CMK (cell line): ENCODE data around the gene ELF1.
"Not testable (repeated sequence)": the region's sequence is repeated elsewhere in the genome, so short reads cannot be mapped to it uniquely, and the experiment has no call there.

Source experiments
- DNase-seq: peaks from one replicate; pipeline ENCODE4 v3.0.0-alpha.2; 2010; ENCODE audit warnings: low read depth

Gene ELF1

GRCh38 chr13:40932252-40932651 lies 86.9 kb downstream of the ELF1 start:
- DNase-seq = no peak

GRCh38 chr13:40931719-40932118 lies 87.4 kb downstream of the ELF1 start:
- DNase-seq = no peak

- not testable (repeated sequence) for DNase-seq
Measured at GRCh38 chr13:40929883-40930282, 89.2 kb downstream of the ELF1 start.

GRCh38 chr13:40928980-40929379 lies 90.1 kb downstream of the ELF1 start:
- no peak for DNase-seq

- DNase-seq = no peak
Measured at GRCh38 chr13:40927929-40928328, 91.2 kb downstream of the ELF1 start.

- no peak for DNase-seq
Measured at GRCh38 chr13:40923867-40924266, 95.2 kb downstream of the ELF1 start.

GRCh38 chr13:40922437-40923040 lies 96.6 kb downstream of the ELF1 start:
- DNase-seq = no peak

GRCh38 chr13:40920826-40921225 lies 98.3 kb downstream of the ELF1 start:
- no peak for DNase-seq

GRCh38 chr13:40919901-40920300 lies 99.2 kb downstream of the ELF1 start:
- not testable (repeated sequence) for DNase-seq

- no peak for DNase-seq
Measured at GRCh38 chr13:40916207-40916998, 102.7 kb downstream of the ELF1 start.

GRCh38 chr13:40914863-40915262 lies 104.3 kb downstream of the ELF1 start:
- DNase-seq = not testable (repeated sequence)

- no peak for DNase-seq
Measured at GRCh38 chr13:40911341-40911740, 107.8 kb downstream of the ELF1 start.

- no peak for DNase-seq
Measured at GRCh38 chr13:40910324-40911050, 108.6 kb downstream of the ELF1 start.

GRCh38 chr13:40909541-40910200 lies 109.4 kb downstream of the ELF1 start:
- DNase-seq = not testable (repeated sequence)

GRCh38 chr13:40908546-40908945 lies 110.6 kb downstream of the ELF1 start:
- no peak for DNase-seq

- not testable (repeated sequence) for DNase-seq
Measured at GRCh38 chr13:40901032-40901431, 118.1 kb downstream of the ELF1 start.

GRCh38 chr13:40900568-40900967 lies 118.5 kb downstream of the ELF1 start:
- DNase-seq = not testable (repeated sequence)

- no peak for DNase-seq
Measured at GRCh38 chr13:40897053-40897452, 122.1 kb downstream of the ELF1 start.

- no peak for DNase-seq
Measured at GRCh38 chr13:40895227-40896184, 123.6 kb downstream of the ELF1 start.

GRCh38 chr13:40893573-40893972 lies 125.5 kb downstream of the ELF1 start:
- DNase-seq = not testable (repeated sequence)

GRCh38 chr13:40886017-40886416 lies 133.1 kb downstream of the ELF1 start:
- no peak for DNase-seq
